K562 (cell line): ENCODE data around the gene SH3YL1. TPM values are rescaled to one million over a fixed set of nuclear protein-coding genes. Genes with fewer than 3 reads are reported as not detected.

Experiments
- ATF7 ChIP-seq: fragments of 450-650 bp; IDR thresholded peaks from 2 replicates; pipeline ENCODE4 v1.7.1; 2014; ENCODE audit warnings: mild to moderate bottlenecking, moderate library complexity
- BHLHE40 ChIP-seq: IDR thresholded peaks from 2 replicates; pipeline ENCODE4 v1.6.1; 2011; ENCODE audit warnings: low read length, improper control_type of control experiment
- BRD4 ChIP-seq: fragments of 200-600 bp; sonication (generic); IDR thresholded peaks from 2 replicates; pipeline ENCODE4 v1.6.1; 2017; ENCODE audit warnings: inconsistent platforms
- E2F6 ChIP-seq, 2 experiments: IDR thresholded peaks; 2 replicates each; pipeline ENCODE4 v1.6.1; 2011; ENCODE audit warnings: borderline replicate concordance in 1 of 2, control low read depth in 1 of 2, low read depth in 1 of 2, low read length in 1 of 2, mild to moderate bottlenecking in 1 of 2, mixed read lengths in 1 of 2, moderate library complexity in 1 of 2; ENCODE audit not compliant: insufficient read depth in 1 of 2, insufficient read length in 1 of 2, poor library complexity in 1 of 2, severe bottlenecking in 1 of 2; ENCODE audit errors: extremely low read depth in 1 of 2
- ESRRB ChIP-seq: fragments of 250-450 bp; sonication (Bioruptor Pico); IDR thresholded peaks from 2 replicates; pipeline ENCODE4 v1.5.0; 2020; ENCODE audit warnings: mild to moderate bottlenecking, moderate library complexity, borderline replicate concordance
- MNT ChIP-seq, 2 experiments: fragments of 450-650 bp; conservative IDR thresholded peaks; 2 replicates each; pipeline ENCODE4 v1.6.1; 2017; ENCODE audit warnings: mild to moderate bottlenecking in 2 of 2, moderate library complexity in 2 of 2
- NR4A1 ChIP-seq, 2 experiments: fragments of 250-450 bp in 1 of 2; fragments of 450-650 bp in 1 of 2; sonication (Bioruptor Pico) in 1 of 2; IDR thresholded peaks; 2 replicates each; pipeline versions ENCODE4 v1.4.0 to v1.6.1; 2016 to 2020; ENCODE audit warnings: mild to moderate bottlenecking in 2 of 2, missing compliant biosample characterization in 1 of 2, missing genetic modification characterization in 1 of 2, moderate library complexity in 1 of 2
- RUNX1 ChIP-seq: sonication (generic); IDR thresholded peaks from 2 replicates; pipeline ENCODE4 v1.6.1; 2016; ENCODE audit warnings: antibody characterized with exemption, low read depth
- TAF1 ChIP-seq: IDR thresholded peaks from 2 replicates; pipeline ENCODE4 v1.6.1; 2011; ENCODE audit warnings: mild to moderate bottlenecking, low read length, moderate library complexity; ENCODE audit not compliant: insufficient read depth, control insufficient read depth, severe bottlenecking; ENCODE audit errors: extremely low read depth
- TFAP4 ChIP-seq: sonication (generic); formaldehyde crosslinking; IDR thresholded peaks from 2 replicates; pipeline ENCODE4 v1.8.0; 2022; ENCODE audit warnings: missing genetic modification reagents, mild to moderate bottlenecking, moderate library complexity, borderline replicate concordance
- ZNF436 ChIP-seq: fragments of 250-450, 450-650 bp; sonication (Bioruptor Pico); formaldehyde crosslinking; IDR thresholded peaks from 2 replicates; pipeline ENCODE4 v1.7.0; 2020; ENCODE audit warnings: mild to moderate bottlenecking
- ZNF583 ChIP-seq: fragments of 250-450 bp; sonication (Bioruptor Pico); IDR thresholded peaks from 2 replicates; pipeline ENCODE4 v1.4.0; 2020
- ZNF592 ChIP-seq: fragments of 450-650 bp; IDR thresholded peaks from 2 replicates; pipeline ENCODE4 v1.6.1; 2017; ENCODE audit warnings: antibody characterized with exemption, mild to moderate bottlenecking
- polyA plus RNA-seq, 8 experiments: library from polyadenylated mRNA; depleted of rRNA in 4 of 8; stranded (reverse) in 5 of 8; unstranded in 3 of 8; fragments of >200 nt; fragmentation: Nextera tagmentation in 2 of 8; fragmentation: Illumina TruSeq in 1 of 8; extraction: Ambion mirVana in 2 of 8; extraction: Trizol in 1 of 8; gene quantifications; 2 replicates each; pipeline versions ENCODE4 v1.2.1 to v1.2.3, GENCODE V29; 2011 to 2014; ENCODE audit warnings: inconsistent platforms in 1 of 8, missing spikeins in 1 of 8
- total RNA-seq, 7 experiments: library from RNA; depleted of rRNA in 6 of 7; stranded (reverse); fragments of >200 nt in 6 of 7; fragmentation: Illumina TruSeq in 2 of 7; extraction: Trizol in 2 of 7; gene quantifications; 2 replicates each; pipeline versions ENCODE4 v1.2.1 to v1.2.3, GENCODE V29; 2011 to 2021; ENCODE audit warnings: low replicate concordance in 1 of 7

SH3YL1 gene
- total and polyA plus RNA-seq, 9 of the 15 experiments (the other 6 are each of a cell fraction or from before 2014, with no cell fraction given) = 3.9 to 7.8 (median 5.3) TPM

DNA sequence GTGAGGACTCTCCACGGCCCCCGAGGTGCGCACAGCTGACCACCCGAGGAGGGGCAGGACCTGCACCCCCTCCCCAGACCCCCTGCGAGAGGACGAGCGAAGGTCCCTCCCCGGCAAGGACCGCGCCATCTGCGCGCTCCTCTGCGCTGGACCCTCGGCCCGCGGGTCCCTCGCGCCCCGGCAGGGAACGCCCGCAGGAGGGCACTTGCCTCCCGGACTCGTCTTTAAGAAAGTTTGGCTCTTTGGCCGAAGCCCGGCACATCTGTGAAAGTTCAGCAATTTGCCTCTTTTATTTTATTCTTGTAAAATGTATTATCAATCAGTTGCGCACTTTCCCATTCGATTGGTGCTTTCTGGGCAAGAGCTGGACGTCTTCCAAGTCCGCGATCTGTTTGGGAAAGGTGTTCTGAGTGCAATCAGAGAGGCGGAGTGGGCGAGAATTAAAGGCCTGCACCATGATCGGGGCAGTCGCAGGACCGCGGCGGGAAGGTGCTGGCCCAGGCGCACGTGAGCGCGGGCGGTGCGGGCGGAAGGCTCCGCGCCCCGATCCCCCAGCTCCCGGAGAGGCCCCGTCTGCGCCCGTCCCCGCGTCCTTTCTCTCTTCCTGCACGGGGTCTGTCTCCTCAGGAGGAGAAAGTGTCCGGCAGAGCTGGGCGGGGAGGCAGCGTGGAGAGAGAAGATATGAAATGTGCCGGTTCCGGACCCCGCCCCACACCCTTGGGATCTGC, 25.7 kb upstream of the SH3YL1 start (continued):
- TF ChIP-seq TFAP4 (CRISPR knock-in tag) (peak; percentile 8; the same call in 1 of the 2 replicates), ZNF583 (CRISPR knock-in tag) (no peak), ZNF436 (CRISPR knock-in tag) (no peak), ESRRB (CRISPR knock-in tag) (no peak), MNT (conservative IDR thresholded peaks at IDR 0.05) (peak in 1 of 2 experiments; percentile 65; a peak in 1 of 4 replicates), ZNF592 (no peak), BHLHE40 (peak; percentile 80), NR4A1 (CRISPR knock-in tag; IDR thresholded peaks at IDR 0.05) (no peak), NR4A1 (tag; IDR thresholded peaks at IDR 0.05) (no peak), BRD4 (no peak), ATF7 (no peak), E2F6 (IDR thresholded peaks at IDR 0.05; ENCODE audit: borderline replicate concordance in 1 of 2, extremely low read depth in 1 of 2, insufficient read depth in 1 of 2, insufficient read length in 1 of 2, low read depth in 1 of 2, low read length in 1 of 2, poor library complexity in 1 of 2, severe bottlenecking in 1 of 2) (peak; percentile 57 to 89), RUNX1 (no peak), TAF1 (no peak)
